BJ (cell line): ENCODE results near the gene RASL10B. TPM values are rescaled to one million over a fixed set of nuclear protein-coding genes. Genes with fewer than 3 reads are reported as not detected.

ENCODE experiments used
- CTCF ChIA-PET: fragments of 350-600 bp; formaldehyde crosslinking; extraction: SDS; loops from one replicate; lab custom pipeline; 2021; ENCODE audit warnings: antibody characterized with exemption, inconsistent platforms; lab: Yijun Ruan, JAX
- POLR2A ChIA-PET: fragments of 300-600 bp; sonication (Branson Sonifier 250); formaldehyde crosslinking; extraction: SDS; loops from one replicate; lab custom pipeline; 2021; ENCODE audit warnings: antibody characterized with exemption; lab: Charles Lee
- DNase-seq: peaks from one replicate; pipeline ENCODE4 v3.0.0-alpha.2; 2011; ENCODE audit warnings: low read depth
- H3K27me3 ChIP-seq: 2 replicates; pipeline ENCODE4 v1.6.0; 2011; ENCODE audit warnings: low read length; ENCODE audit not compliant: control insufficient read depth, insufficient read depth
- H3K36me3 ChIP-seq: 2 replicates; pipeline ENCODE4 v1.5.1; 2011; ENCODE audit warnings: low read length; ENCODE audit not compliant: control insufficient read depth, insufficient read depth
- H3K4me3 ChIP-seq: 2 replicates; pipeline ENCODE4 v1.5.1; 2011; ENCODE audit warnings: low read depth, mild to moderate bottlenecking, control low read depth, low read length
- polyA plus RNA-seq: library from polyadenylated mRNA; depleted of rRNA; stranded (reverse); fragments of >200 nt; gene quantifications from 2 replicates; pipeline ENCODE4 v1.2.3, GENCODE V29; 2011
- TF ChIP-seq, protein P1 (sequence below): IDR thresholded peaks from 2 replicates; pipeline ENCODE4 v1.5.1; 2011; ENCODE audit warnings: low read depth, mild to moderate bottlenecking, control low read depth, inconsistent platforms, low read length, moderate library complexity; ENCODE audit not compliant: insufficient read depth

Gene RASL10B
- polyA plus RNA-seq, 1 experiment, result 4.5 TPM

DNA sequence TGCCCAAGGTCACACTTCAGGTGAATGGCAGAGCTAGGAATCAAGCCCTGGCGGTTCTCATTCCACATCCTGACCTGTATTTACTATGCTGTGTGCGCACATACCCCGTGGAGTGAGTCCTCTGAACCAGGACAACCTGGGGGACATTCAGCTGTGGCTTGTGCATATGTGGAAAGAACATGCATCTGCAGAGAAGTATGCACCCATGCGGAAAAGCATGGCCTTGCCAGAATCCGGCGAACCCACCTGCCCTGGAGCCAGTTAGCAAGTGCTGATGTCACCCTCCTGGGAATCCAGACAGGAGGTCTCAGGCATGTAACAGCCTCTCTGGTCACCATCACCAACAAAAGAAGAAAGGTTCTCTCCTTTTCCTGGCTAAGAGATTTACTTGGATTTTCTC is 1.9 kb downstream of the RASL10B start:
- TF ChIP-seq, protein P1, sequence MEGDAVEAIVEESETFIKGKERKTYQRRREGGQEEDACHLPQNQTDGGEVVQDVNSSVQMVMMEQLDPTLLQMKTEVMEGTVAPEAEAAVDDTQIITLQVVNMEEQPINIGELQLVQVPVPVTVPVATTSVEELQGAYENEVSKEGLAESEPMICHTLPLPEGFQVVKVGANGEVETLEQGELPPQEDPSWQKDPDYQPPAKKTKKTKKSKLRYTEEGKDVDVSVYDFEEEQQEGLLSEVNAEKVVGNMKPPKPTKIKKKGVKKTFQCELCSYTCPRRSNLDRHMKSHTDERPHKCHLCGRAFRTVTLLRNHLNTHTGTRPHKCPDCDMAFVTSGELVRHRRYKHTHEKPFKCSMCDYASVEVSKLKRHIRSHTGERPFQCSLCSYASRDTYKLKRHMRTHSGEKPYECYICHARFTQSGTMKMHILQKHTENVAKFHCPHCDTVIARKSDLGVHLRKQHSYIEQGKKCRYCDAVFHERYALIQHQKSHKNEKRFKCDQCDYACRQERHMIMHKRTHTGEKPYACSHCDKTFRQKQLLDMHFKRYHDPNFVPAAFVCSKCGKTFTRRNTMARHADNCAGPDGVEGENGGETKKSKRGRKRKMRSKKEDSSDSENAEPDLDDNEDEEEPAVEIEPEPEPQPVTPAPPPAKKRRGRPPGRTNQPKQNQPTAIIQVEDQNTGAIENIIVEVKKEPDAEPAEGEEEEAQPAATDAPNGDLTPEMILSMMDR, result no peak
- POLR2A ChIA-PET, result no interaction called here
- Histone ChIP-seq H3K27me3 (peaks cover 3% of the 10 kb centered on the region; the same call in 1 of the 2 replicates), H3K4me3 (no peak overlapping the region), H3K36me3 (peaks cover 1% of the 10 kb centered on the region; the same call in 1 of the 2 replicates)
- CTCF ChIA-PET, result interaction anchor here (0.8 to 5.6 kb wide), 3 partner anchors 13 to 120 kb away, joined by 3 to 27 read pairs (median 4); no protein-coding TSS in a partner anchor
- DNase-seq, result no peak

DNA sequence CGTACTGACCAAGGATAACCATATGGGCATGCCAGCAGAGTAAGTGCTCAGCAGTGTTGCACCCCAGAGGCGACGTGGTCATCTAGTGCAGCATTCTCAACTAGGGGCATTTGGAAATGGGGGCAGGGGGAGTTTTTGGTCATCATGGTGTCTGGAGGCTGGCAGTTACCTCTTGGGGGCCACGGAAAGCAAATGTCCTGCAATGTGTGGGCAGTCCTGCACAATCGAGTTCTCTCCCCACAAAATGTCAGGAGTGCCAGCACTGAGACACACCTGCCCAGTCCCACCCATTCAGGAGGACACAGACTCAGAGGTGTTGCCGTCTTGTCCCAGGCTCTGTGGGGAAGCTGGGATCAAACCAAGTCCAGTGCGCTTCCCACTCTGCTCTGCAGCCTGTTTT is 3.0 kb downstream of the RASL10B start:
- H3K36me3 ChIP-seq, result peaks cover 1% of the 10 kb centered on the region; the same call in 1 of the 2 replicates
- H3K4me3 ChIP-seq, result no peak overlapping the region
- TF ChIP-seq, protein P1, result no peak
- H3K27me3 ChIP-seq, result peaks cover 6% of the 10 kb centered on the region
- ChIA-PET POLR2A (no interaction called here), CTCF (interaction anchor here (0.6 to 2.0 kb wide), 3 partner anchors 13 to 254 kb away, joined by 3 to 10 read pairs (median 3); no protein-coding TSS in a partner anchor)
- no peak for DNase-seq

DNA sequence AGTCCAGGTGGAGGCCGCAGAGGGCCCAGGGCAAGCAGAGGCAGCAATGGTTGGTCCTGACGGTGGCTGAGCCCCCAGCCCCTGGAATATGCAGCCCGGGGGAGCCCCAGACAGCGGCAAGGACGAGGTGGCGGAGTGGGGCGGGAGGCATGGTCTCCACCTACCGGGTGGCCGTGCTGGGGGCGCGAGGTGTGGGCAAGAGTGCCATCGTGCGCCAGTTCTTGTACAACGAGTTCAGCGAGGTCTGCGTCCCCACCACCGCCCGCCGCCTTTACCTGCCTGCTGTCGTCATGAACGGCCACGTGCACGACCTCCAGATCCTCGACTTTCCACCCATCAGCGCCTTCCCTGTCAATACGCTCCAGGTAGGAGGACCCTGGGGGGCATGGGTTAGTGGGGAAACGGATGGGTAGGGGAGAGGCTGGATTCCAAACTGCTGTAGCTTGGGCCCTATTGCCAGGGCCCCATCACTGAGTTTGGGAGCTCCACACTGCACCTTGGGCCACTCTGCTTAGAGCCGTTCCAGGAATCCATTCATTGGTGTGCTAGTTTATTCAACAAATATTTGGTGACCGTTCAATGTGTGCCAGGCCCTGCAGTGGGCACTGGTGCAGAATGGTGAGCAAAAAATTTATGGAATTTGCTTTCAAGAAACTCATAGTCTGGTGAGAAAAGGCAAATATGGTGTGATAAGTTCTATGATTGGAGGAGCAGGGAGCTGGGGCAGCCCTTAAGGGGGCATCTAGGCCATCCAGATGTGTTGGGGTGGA is 3.8 kb downstream of the RASL10B start:
- Histone ChIP-seq H3K4me3 (no peak overlapping the region), H3K27me3 (peaks cover 11% of the 10 kb centered on the region), H3K36me3 (peaks cover 1% of the 10 kb centered on the region; the same call in 1 of the 2 replicates)
- ChIA-PET CTCF (interaction anchor here (1.4 to 2.0 kb wide), 2 partner anchors 8 to 12 kb away, joined by 7 to 10 read pairs; no protein-coding TSS in a partner anchor), POLR2A (no interaction called here)
- DNase-seq, result no peak
- TF ChIP-seq, protein P1, result no peak

DNA sequence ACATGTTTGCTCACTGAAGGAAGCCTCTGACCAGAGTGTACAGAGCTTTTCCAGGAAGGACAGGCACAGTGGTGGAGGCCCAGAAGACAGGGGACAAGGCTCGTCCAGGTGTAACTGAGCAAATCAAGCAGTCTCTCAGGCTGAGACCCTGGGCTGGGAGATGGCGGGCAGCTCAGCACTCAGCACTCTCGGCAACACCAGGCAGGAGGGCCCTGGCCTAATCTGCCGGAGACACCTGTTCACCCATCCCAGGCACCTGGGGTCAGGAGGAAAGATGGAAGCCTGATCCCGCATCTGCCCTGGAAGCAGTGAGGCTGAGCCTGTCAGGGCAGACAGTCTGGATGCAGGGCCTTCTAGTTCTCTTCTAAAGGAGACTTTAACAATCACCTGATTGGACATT is 4.8 kb downstream of the RASL10B start:
- POLR2A ChIA-PET, result interaction anchor here (0.6 kb wide), 1 partner anchor 162 kb away, joined by 3 read pairs; no protein-coding TSS in a partner anchor
- peaks cover 1% of the 10 kb centered on the region; the same call in 1 of the 2 replicates for H3K36me3 ChIP-seq
- CTCF ChIA-PET, result interaction anchor here (1.4 to 2.8 kb wide), 4 partner anchors 9 to 171 kb away, joined by 3 to 14 read pairs (median 8); no protein-coding TSS in a partner anchor
- H3K4me3 ChIP-seq, result no peak overlapping the region
- peaks cover 20% of the 10 kb centered on the region for H3K27me3 ChIP-seq
- TF ChIP-seq, protein P1, result no peak
- DNase-seq, result no peak

DNA sequence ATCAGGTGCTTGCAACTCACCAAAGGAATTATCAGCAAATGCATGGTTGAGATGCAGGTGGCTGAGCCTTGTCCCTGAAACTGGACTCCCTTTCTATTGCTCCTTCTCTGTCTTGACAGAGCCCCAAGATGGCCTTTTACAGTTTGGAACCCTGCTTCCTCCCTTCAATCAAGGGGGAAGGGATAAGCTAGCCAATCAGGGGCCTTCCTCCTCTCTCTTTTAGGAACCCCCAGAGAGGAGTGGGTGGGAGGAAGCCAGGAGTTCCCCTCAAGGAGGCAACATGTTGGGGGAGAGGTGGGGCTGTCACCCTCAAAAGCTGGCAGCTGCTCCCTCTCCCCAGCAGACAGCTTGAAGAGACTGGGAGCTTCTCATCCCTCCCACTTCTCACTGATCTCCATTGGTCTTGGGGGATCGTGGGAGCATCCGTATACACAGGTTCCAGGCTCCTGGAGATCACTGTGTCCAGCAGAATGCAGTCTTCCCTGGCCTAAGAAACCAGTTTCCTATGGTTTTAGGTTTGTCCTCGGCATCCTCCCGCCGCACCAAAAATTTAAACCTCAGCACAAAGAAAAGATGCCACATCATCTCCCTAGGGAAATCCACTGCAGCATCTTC is 7.2 kb downstream of the RASL10B start:
- H3K27me3 ChIP-seq, result peaks cover 27% of the 10 kb centered on the region
- no peak for DNase-seq
- H3K36me3 ChIP-seq, result no peaks in the 10 kb centered on the region
- ChIA-PET CTCF (interaction anchor here (1.0 to 2.8 kb wide), 2 partner anchors 9 to 69 kb away, joined by 3 to 14 read pairs; no protein-coding TSS in a partner anchor), POLR2A (no interaction called here)
- TF ChIP-seq, protein P1, result no peak
- H3K4me3 ChIP-seq, result no peak overlapping the region
